CD4-positive, alpha-beta T cell treated with Interleukin-17A for 1 hour (primary cell): ENCODE data around the gene KLHL33.

ENCODE experiments used
- DNase-seq: peaks from one replicate; pipeline ENCODE4 v3.0.0-alpha.2; 2020

KLHL33 gene

GRCh38 chr14:20412876-20413743, 22.9 kb downstream of the KLHL33 start, which contains the start of gene TEP1:
TSS of gene TEP1 (minus strand) at chr14:20413501. CDS start at chr14:20408439, 5,062 bp downstream.
- DNase-seq, result peak; percentile 71

- peak; percentile 52 for DNase-seq
Measured at GRCh38 chr14:20412411-20412810, 23.6 kb downstream of the KLHL33 start.

GRCh38 chr14:20409226-20409625, 26.7 kb downstream of the KLHL33 start:
- no peak for DNase-seq

GRCh38 chr14:20403521-20403920, 32.4 kb downstream of the KLHL33 start:
- DNase-seq, result no peak

GRCh38 chr14:20400965-20401593, 34.9 kb downstream of the KLHL33 start:
- DNase-seq, result no peak

GRCh38 chr14:20400589-20400964, 35.4 kb downstream of the KLHL33 start:
- no peak for DNase-seq

GRCh38 chr14:20397511-20397910, 38.5 kb downstream of the KLHL33 start:
- DNase-seq, result no peak

- no peak for DNase-seq
Measured at GRCh38 chr14:20391505-20391904, 44.5 kb downstream of the KLHL33 start.

- DNase-seq, result no peak
Measured at GRCh38 chr14:20388159-20388558, 47.8 kb downstream of the KLHL33 start.

- DNase-seq, result peak; percentile 14
Measured at GRCh38 chr14:20387576-20387975, 48.4 kb downstream of the KLHL33 start.

GRCh38 chr14:20386276-20386855, 49.6 kb downstream of the KLHL33 start:
- no peak for DNase-seq

- no peak for DNase-seq
Measured at GRCh38 chr14:20384886-20385285, 51.1 kb downstream of the KLHL33 start.

- DNase-seq, result no peak
Measured at GRCh38 chr14:20384321-20384720, 51.6 kb downstream of the KLHL33 start.

- DNase-seq, result no peak
Measured at GRCh38 chr14:20383636-20384035, 52.3 kb downstream of the KLHL33 start.

GRCh38 chr14:20383032-20383431, 52.9 kb downstream of the KLHL33 start:
- DNase-seq, result no peak

GRCh38 chr14:20382526-20382925, 53.4 kb downstream of the KLHL33 start:
- DNase-seq, result no peak

GRCh38 chr14:20381341-20381740, 54.6 kb downstream of the KLHL33 start:
- no peak for DNase-seq

- DNase-seq, result no peak
Measured at GRCh38 chr14:20380681-20381080, 55.3 kb downstream of the KLHL33 start.

- DNase-seq, result no peak
Measured at GRCh38 chr14:20379743-20380142, 56.2 kb downstream of the KLHL33 start.

- DNase-seq, result no peak
Measured at GRCh38 chr14:20377171-20377570, 58.8 kb downstream of the KLHL33 start.

GRCh38 chr14:20376071-20376588, 59.8 kb downstream of the KLHL33 start:
- DNase-seq, result no peak
